Gastroesophageal sphincter (tissue), 4 donors: ENCODE data around the gene PTGFRN. TPM values are rescaled to one million over a fixed set of nuclear protein-coding genes. Genes with fewer than 3 reads are reported as not detected.

Experiments
- ATAC-seq: fragments of 150-250 bp; one replicate; pipeline ENCODE4 v1.9.1; 2016; ENCODE audit warnings: mild to moderate bottlenecking, moderate library complexity
- H3K27ac ChIP-seq, 4 donors: fragments of 200-600 bp; sonication (generic) in 3 of 4; 1 replicate in 3 of 4; 2 replicates in 1 of 4; pipeline ENCODE4 v1.5.1; 2016 to 2019
- H3K27me3 ChIP-seq: fragments of 200-600 bp; sonication (generic); one replicate; pipeline ENCODE4 v1.5.1; 2019
- H3K36me3 ChIP-seq, 2 donors: fragments of 200-600 bp; sonication (generic); one replicate each; pipeline ENCODE4 v1.5.1; 2019; ENCODE audit warnings: control low read depth in 1 of 2
- H3K4me1 ChIP-seq, 3 donors: fragments of 200-600 bp; sonication (generic); 1 replicate in 2 of 3; 2 replicates in 1 of 3; pipeline ENCODE4 v1.5.1; 2016 to 2019; ENCODE audit warnings: control low read depth in 2 of 3
- H3K4me3 ChIP-seq, 2 donors: fragments of 200-600 bp; sonication (generic); one replicate each; pipeline ENCODE4 v1.5.1; 2019; ENCODE audit warnings: mild to moderate bottlenecking in 1 of 2, moderate library complexity in 1 of 2
- H3K9me3 ChIP-seq, 3 donors: fragments of 200-600 bp; sonication (generic); one replicate each; pipeline ENCODE4 v1.5.1; 2017 to 2019; ENCODE audit warnings: control low read depth in 2 of 3
- CTCF ChIP-seq, 4 experiments: fragments of 200-600 bp in 2 of 4; fragments of 450-650 bp in 2 of 4; sonication (generic) in 1 of 4; IDR thresholded peaks; one replicate each; pipeline ENCODE4 v1.5.1; 2017 to 2019; ENCODE audit warnings: antibody characterized with exemption in 4 of 4, mild to moderate bottlenecking in 2 of 4, moderate library complexity in 2 of 4
- EP300 ChIP-seq: sonication (generic); formaldehyde crosslinking; IDR thresholded peaks from one replicate; pipeline ENCODE4 v1.6.1; 2017; ENCODE audit warnings: antibody characterized with exemption, mild to moderate bottlenecking
- POLR2A ChIP-seq, 2 donors: fragments of 450-650 bp; IDR thresholded peaks; one replicate each; pipeline ENCODE4 v1.6.1; 2017; ENCODE audit warnings: antibody characterized with exemption in 2 of 2, mild to moderate bottlenecking in 2 of 2, moderate library complexity in 1 of 2
- POLR2AphosphoS5 ChIP-seq: sonication (generic); formaldehyde crosslinking; IDR thresholded peaks from one replicate; pipeline ENCODE4 v1.6.1; 2017; ENCODE audit warnings: antibody characterized with exemption
- WGBS, 2 donors: methylation state at CpG; one replicate each; pipeline ENCODE4 v1.1.5; 2018; ENCODE audit warnings: low coverage in 1 of 2; 5-methylcytosine and 5-hydroxymethylcytosine counted together
- total RNA-seq, 4 donors: library from RNA; depleted of rRNA; stranded (reverse); fragments of >200 nt; gene quantifications; one replicate each; pipeline ENCODE4 v1.1.0, GENCODE V29; 2016

Gene PTGFRN
- total RNA-seq, 4 donors from 2014 or later, result 60.0 to 166 (median 101) TPM

DNA sequence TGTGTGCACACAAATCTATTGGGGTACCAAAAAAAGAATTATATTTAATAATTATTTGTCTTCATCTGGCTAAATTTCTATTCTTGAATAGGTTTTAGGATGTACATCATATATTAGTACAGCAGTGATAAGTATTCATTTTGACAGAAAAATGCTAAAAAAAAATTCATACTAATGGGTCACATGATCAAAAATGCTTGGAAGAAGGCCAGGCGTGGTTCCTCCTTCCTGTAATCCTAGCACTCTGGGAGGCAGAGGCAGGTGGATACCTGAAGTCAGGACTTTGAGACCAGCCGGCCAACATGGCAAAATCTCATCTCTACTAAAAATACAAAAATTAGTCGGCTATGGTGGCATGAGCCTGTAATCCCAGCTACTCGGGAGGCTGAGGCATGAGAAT, 26.9 kb upstream of the PTGFRN start:
- Histone ChIP-seq H3K36me3 (no peaks in the 10 kb centered on the region), H3K27ac (peak overlapping the region in 2 of 4 donors; percentile 17 to 47), H3K4me1 (peaks cover 6 to 31% (median 14%) of the 10 kb centered on the region in 3 donors), H3K4me3 (no peak overlapping the region), H3K9me3 (no peaks in the 10 kb centered on the region), H3K27me3 (no peaks in the 10 kb centered on the region)
- TF ChIP-seq CTCF (IDR thresholded peaks at IDR 0.05), result no peak
- no peak for TF ChIP-seq POLR2A (IDR thresholded peaks at IDR 0.05)
- no peak for TF ChIP-seq POLR2AphosphoS5
- no peak for TF ChIP-seq EP300
- 60 to 82% methylated on average over 1 to 2 of the region's 4 CpGs for WGBS, 2 donors
- ATAC-seq, result no peak

DNA sequence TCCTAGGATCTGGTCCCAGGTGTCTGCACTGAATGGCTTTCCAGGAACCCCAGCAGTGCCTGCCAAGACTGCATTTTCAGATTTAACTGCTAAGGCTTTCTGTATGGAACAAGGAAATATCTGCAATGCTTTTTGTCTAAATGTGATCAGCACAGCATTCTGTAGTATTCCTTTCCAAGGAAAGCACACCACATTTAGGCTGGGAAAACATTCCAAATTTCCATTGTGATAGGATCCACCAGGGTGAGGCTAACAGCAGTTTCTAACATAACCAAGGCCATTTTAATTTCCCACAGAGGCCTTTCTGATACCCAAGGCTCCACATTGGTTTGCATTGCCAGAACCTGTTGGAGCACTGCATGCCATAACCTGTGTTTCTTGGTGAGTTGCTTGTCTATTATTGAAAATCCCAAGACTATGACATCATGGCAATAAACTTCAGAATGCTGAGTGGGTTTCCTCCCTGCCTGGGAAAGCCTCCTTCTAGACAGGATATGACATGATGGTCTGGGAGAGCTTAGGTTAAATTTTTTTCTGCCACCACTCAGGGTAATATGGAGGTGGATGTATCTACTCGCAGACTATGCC, 23.3 kb upstream of the PTGFRN start:
- H3K9me3 ChIP-seq, result no peaks in the 10 kb centered on the region
- 71 to 92% methylated on average over 1 of the region's 1 CpG for WGBS, 2 donors
- no peak overlapping the region for H3K27ac ChIP-seq
- no peak overlapping the region for H3K4me3 ChIP-seq
- ATAC-seq, result no peak
- H3K27me3 ChIP-seq, result no peaks in the 10 kb centered on the region
- peaks cover 0 to 9% (median 0%) of the 10 kb centered on the region in 3 donors for H3K4me1 ChIP-seq
- TF ChIP-seq POLR2A (IDR thresholded peaks at IDR 0.05) (no peak), EP300 (no peak), CTCF (IDR thresholded peaks at IDR 0.05) (no peak), POLR2AphosphoS5 (no peak)
- no peaks in the 10 kb centered on the region for H3K36me3 ChIP-seq

DNA sequence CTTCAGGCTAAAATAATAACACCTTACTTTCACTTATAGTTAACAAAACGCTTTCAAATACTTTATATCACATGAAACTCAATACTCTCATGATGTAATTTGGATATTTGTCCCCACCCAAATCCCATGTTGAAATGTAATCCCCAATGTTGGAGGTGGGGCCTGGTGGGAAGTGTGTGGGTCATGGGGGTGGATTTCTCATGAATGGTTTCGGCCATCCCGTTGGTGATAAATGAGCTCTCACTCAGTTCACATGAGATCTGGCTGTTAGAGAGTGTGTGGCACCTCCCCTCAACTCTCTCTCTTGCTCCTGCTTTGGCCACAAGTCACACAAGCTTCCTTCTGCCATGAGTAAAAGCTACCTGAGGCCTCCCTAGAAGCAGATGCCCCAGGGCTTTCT, 22.5 kb upstream of the PTGFRN start:
- no peak overlapping the region for H3K4me3 ChIP-seq
- no peaks in the 10 kb centered on the region for H3K9me3 ChIP-seq
- ATAC-seq, result no peak
- TF ChIP-seq EP300, result no peak
- TF ChIP-seq POLR2AphosphoS5, result no peak
- no peak for TF ChIP-seq CTCF (IDR thresholded peaks at IDR 0.05)
- TF ChIP-seq POLR2A (IDR thresholded peaks at IDR 0.05), result no peak
- H3K27ac ChIP-seq, result no peak overlapping the region
- WGBS, 2 donors, result 94 to 100% methylated on average over 1 to 3 of the region's 3 CpGs
- H3K27me3 ChIP-seq, result no peaks in the 10 kb centered on the region
- no peaks in the 10 kb centered on the region for H3K36me3 ChIP-seq
- H3K4me1 ChIP-seq, result peaks cover 0 to 5% (median 0%) of the 10 kb centered on the region in 3 donors

DNA sequence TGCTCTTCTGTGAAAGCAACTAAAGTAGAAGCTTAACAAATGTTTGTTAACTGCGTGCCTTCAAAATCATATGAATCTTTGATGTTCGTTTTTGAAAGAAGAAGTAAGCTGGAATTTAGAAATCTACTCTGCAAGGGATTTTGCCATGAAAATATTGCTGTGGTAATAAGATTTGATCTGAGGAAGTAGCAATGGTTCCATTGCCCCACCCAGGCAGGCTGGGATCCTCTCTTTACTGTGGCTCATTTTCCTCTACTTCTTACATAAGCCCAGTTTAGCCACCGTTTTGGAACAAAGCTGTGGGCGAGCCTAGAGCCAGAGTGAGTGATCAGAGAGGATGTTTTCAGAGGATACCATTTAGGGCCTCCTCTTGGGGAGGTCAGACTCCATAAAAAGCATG, 20.3 kb upstream of the PTGFRN start:
- H3K9me3 ChIP-seq, result no peaks in the 10 kb centered on the region
- ATAC-seq, result peak; percentile 70
- no peaks in the 10 kb centered on the region for H3K4me1 ChIP-seq
- no peak for TF ChIP-seq POLR2A (IDR thresholded peaks at IDR 0.05)
- no peak for TF ChIP-seq CTCF (IDR thresholded peaks at IDR 0.05)
- no peak for TF ChIP-seq EP300
- no peak for TF ChIP-seq POLR2AphosphoS5
- no peaks in the 10 kb centered on the region for H3K27me3 ChIP-seq
- 45 to 69% methylated on average over 3 to 4 of the region's 4 CpGs for WGBS, 2 donors
- H3K27ac ChIP-seq, result no peak overlapping the region
- no peaks in the 10 kb centered on the region for H3K36me3 ChIP-seq
- no peak overlapping the region for H3K4me3 ChIP-seq

- H3K4me1 ChIP-seq, result no peaks in the 10 kb centered on the region
- no peak overlapping the region for H3K27ac ChIP-seq
- TF ChIP-seq POLR2AphosphoS5 (no peak), POLR2A (IDR thresholded peaks at IDR 0.05) (no peak), CTCF (IDR thresholded peaks at IDR 0.05) (no peak), EP300 (no peak)
- no peaks in the 10 kb centered on the region for H3K9me3 ChIP-seq
- ATAC-seq, result peak; percentile 67
- no peaks in the 10 kb centered on the region for H3K36me3 ChIP-seq
- no peaks in the 10 kb centered on the region for H3K27me3 ChIP-seq
- 46% methylated on average over 3 of the region's 5 CpGs; no CpG with 5 or more reads in 1 of the 2 donors for WGBS, 2 donors
- H3K4me3 ChIP-seq, result no peak overlapping the region
Observed at GRCh38 chr1:116891396-116892079, 18.2 kb upstream of the PTGFRN start.
